Astrocyte of the cerebellum (primary cell): ENCODE measurements around the gene SEMA6C.

ENCODE experiments used
- DNase-seq: peaks from one replicate; pipeline ENCODE4 v3.0.0-alpha.2; 2011; ENCODE audit warnings: low read depth
- H3K4me3 ChIP-seq: 2 replicates; pipeline ENCODE4 v1.5.1; 2011; ENCODE audit warnings: mild to moderate bottlenecking, low read depth, low read length, moderate library complexity
- CTCF ChIP-seq: IDR thresholded peaks from 2 replicates; pipeline ENCODE4 v1.5.1; 2012; ENCODE audit warnings: low read length, low read depth, moderate library complexity, mild to moderate bottlenecking; ENCODE audit errors: missing control alignments
- in situ Hi-C: cut with HindIII; loops from 2 replicates; pipeline ENCODE4 v1.10.0; 2017; ENCODE audit warnings: low sequenced_read_pairs

The SEMA6C gene

GRCh38 chr1:151135433-151136385, 10.7 kb downstream of the SEMA6C start:
- in situ Hi-C loops = no loop called here
- H3K4me3 ChIP-seq = no peak overlapping the region
- no peak for DNase-seq
- peak; percentile 4 for TF ChIP-seq CTCF

GRCh38 chr1:151134991-151135390, 11.4 kb downstream of the SEMA6C start:
- in situ Hi-C loops = no loop called here
- no peak for TF ChIP-seq CTCF
- DNase-seq = no peak
- H3K4me3 ChIP-seq = no peak overlapping the region

GRCh38 chr1:151134396-151134795, 12.0 kb downstream of the SEMA6C start:
- DNase-seq = no peak
- in situ Hi-C loops = no loop called here
- no peak for TF ChIP-seq CTCF
- no peak overlapping the region for H3K4me3 ChIP-seq

GRCh38 chr1:151133018-151133806, 13.2 kb downstream of the SEMA6C start:
- no peak for DNase-seq
- in situ Hi-C loops = no loop called here
- no peak overlapping the region for H3K4me3 ChIP-seq
- no peak for TF ChIP-seq CTCF

- no peak for DNase-seq
- H3K4me3 ChIP-seq = no peak overlapping the region
- TF ChIP-seq CTCF = no peak
- in situ Hi-C loops = no loop called here
Measured at GRCh38 chr1:151132335-151133017, 14.0 kb downstream of the SEMA6C start.

- peak overlapping the region; percentile 27 for H3K4me3 ChIP-seq
- in situ Hi-C loops = no loop called here
- no peak for DNase-seq
Measured at GRCh38 chr1:151131701-151132334, 14.6 kb downstream of the SEMA6C start.

More at GRCh38 chr1:151131701-151132334, 14.6 kb downstream of the SEMA6C start:
- no peak for TF ChIP-seq CTCF
